ENCODE data around the gene PMCH. TPM values are rescaled to one million over a fixed set of nuclear protein-coding genes. Genes with fewer than 3 reads are reported as not detected.

PMCH gene
- total RNA-seq, 1 donor from 2014 or later, result not detected

DNA sequence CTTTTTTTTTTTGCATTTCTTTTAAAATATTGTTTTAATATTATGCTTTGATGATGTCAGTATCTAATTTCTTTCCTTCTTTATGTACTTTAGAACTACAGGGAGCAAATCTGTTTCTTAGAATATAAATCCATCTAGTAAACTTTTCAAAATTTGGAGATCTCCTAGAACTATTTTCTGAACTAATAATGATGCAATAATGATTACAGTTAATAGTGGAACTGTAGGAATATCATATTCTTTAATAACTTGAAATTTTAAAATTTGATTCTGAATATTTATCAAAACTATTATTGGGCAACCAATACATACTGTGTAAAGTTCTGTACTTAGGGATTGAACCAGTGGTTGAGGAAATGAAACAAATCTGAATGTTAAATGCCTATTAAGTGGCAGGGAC lies 23.1 kb upstream of the PMCH start:
- no peak for FAIRE-seq
- Histone ChIP-seq H3K27me3 (ENCODE audit: control insufficient read depth, insufficient read depth, low read length) (no peaks in the 10 kb centered on the region), H3K4me3 (ENCODE audit: low read depth, low read length) (no peak overlapping the region), H3K36me3 (ENCODE audit: control insufficient read depth, insufficient read depth, low read length) (no peaks in the 10 kb centered on the region)
- no peak for DNase-seq (ENCODE audit: low read depth)
- TF ChIP-seq, protein P1, sequence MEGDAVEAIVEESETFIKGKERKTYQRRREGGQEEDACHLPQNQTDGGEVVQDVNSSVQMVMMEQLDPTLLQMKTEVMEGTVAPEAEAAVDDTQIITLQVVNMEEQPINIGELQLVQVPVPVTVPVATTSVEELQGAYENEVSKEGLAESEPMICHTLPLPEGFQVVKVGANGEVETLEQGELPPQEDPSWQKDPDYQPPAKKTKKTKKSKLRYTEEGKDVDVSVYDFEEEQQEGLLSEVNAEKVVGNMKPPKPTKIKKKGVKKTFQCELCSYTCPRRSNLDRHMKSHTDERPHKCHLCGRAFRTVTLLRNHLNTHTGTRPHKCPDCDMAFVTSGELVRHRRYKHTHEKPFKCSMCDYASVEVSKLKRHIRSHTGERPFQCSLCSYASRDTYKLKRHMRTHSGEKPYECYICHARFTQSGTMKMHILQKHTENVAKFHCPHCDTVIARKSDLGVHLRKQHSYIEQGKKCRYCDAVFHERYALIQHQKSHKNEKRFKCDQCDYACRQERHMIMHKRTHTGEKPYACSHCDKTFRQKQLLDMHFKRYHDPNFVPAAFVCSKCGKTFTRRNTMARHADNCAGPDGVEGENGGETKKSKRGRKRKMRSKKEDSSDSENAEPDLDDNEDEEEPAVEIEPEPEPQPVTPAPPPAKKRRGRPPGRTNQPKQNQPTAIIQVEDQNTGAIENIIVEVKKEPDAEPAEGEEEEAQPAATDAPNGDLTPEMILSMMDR (IDR thresholded peaks at IDR 0.05; ENCODE audit: insufficient read depth, low read length, severe bottlenecking), result no peak

DNA sequence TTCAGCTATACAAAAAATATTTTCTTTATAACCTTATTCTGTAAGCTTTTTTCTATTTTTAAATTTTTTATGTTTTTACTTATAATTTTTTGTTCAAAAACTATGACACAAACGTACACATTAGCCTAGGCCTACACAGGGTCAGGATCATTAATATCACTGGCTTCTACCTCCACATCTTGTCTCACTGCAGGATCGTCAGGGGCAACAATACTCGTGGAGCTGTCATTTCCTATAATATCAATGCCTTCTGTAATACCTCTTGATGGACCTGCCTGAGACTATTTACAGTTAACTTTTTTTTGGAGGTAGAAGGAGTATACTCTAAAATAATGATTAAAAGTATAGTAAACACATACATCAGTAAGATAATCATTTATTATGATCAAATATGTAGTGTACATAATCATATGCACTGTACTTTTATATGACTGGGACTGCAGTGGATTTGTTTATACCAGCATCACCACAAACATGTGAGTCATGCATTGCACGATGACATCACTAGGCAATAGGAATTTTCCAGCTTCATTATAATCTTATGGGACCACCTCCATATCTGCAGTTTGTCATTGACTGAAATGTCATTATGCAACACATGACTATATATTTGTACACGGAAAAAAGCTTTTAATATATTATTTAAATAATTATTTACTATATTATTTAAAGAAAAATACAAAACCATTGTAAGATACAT lies 18.5 kb upstream of the PMCH start:
- no peaks in the 10 kb centered on the region for H3K36me3 ChIP-seq (ENCODE audit: control insufficient read depth, insufficient read depth, low read length)
- H3K4me3 ChIP-seq (ENCODE audit: low read depth, low read length), result no peak overlapping the region
- no peaks in the 10 kb centered on the region for H3K27me3 ChIP-seq (ENCODE audit: control insufficient read depth, insufficient read depth, low read length)
- DNase-seq (ENCODE audit: low read depth) (peak; percentile 62), FAIRE-seq (no peak)
- TF ChIP-seq, protein P1 (IDR thresholded peaks at IDR 0.05; ENCODE audit: insufficient read depth, low read length, severe bottlenecking), result no peak

DNA sequence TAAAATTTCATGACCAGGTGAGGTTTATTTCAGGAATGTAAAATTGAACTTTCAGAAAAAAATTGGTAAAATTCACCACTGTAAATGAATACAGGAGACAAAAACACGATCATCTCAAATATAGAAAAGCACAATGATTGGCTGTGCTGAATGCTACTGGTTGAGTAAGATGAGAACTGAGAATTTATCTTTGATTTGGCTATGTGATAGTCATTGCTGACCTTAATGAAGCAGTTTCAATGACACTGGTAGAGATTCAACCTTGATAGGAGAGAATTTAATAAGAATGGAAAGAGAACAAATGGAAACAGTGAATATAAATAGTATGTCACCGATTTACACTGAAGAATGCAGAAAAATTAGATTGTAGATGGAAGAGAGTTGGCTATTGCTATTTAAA lies 6.4 kb upstream of the PMCH start:
- DNase-seq (ENCODE audit: low read depth) (no peak), FAIRE-seq (no peak)
- Histone ChIP-seq H3K4me3 (ENCODE audit: low read depth, low read length) (no peak overlapping the region), H3K36me3 (ENCODE audit: control insufficient read depth, insufficient read depth, low read length) (no peaks in the 10 kb centered on the region), H3K27me3 (ENCODE audit: control insufficient read depth, insufficient read depth, low read length) (no peaks in the 10 kb centered on the region)
- TF ChIP-seq, protein P1 (IDR thresholded peaks at IDR 0.05; ENCODE audit: insufficient read depth, low read length, severe bottlenecking), result no peak

DNA sequence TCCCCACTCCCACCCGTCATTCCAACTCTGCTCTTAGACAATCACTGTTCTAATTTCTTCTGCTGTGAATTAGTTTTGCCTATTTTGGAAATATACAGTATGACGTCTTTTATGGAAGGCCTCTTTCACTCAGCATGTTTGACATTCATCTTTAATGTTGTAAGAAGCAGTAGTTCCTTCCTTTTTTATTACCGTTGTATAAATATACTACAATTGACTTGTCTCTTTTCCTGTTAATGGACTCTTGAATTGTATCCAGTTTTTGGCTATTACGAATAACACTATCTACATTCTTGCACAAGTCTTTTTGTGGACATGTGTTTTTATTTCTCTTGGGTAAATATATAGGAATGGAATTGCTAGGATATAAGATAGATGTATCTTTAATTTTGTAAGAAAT lies 4.9 kb upstream of the PMCH start:
- no peak for DNase-seq (ENCODE audit: low read depth)
- no peaks in the 10 kb centered on the region for H3K36me3 ChIP-seq (ENCODE audit: control insufficient read depth, insufficient read depth, low read length)
- TF ChIP-seq, protein P1 (IDR thresholded peaks at IDR 0.05; ENCODE audit: insufficient read depth, low read length, severe bottlenecking), result no peak
- H3K4me3 ChIP-seq (ENCODE audit: low read depth, low read length), result no peak overlapping the region
- no peaks in the 10 kb centered on the region for H3K27me3 ChIP-seq (ENCODE audit: control insufficient read depth, insufficient read depth, low read length)
- no peak for FAIRE-seq

DNA sequence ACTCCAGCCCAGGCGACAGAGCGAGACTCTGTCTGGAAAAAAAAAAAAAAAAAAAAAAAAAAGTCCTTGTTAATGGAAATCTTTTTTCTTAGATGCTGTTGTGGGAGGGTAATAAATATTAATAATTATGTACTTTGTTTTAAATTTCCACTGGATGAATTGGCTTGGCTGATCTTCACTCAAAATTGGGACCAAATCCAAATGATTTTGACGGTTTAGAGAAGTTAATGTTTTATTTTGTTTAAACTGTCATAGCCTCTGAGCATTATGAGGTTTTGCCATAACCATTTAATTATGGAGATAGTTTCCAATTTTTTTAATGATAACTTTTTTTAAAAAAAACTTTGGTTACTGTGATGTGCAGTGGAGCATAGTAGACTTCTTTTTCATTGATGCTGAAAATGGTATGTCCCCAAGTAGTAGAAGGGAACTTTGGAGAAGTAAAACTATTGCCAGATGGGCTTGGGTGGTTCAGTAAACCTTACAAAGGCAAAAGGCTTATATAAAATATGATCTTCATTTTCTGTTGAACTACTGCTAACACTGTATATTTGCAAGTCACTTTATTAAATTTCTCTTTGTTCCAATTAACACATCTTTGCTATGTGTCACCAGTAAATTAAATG lies 3.9 kb upstream of the PMCH start:
- FAIRE-seq (no peak), DNase-seq (ENCODE audit: low read depth) (no peak)
- no peak overlapping the region for H3K4me3 ChIP-seq (ENCODE audit: low read depth, low read length)
- H3K27me3 ChIP-seq (ENCODE audit: control insufficient read depth, insufficient read depth, low read length), result no peaks in the 10 kb centered on the region
- no peaks in the 10 kb centered on the region for H3K36me3 ChIP-seq (ENCODE audit: control insufficient read depth, insufficient read depth, low read length)
- TF ChIP-seq, protein P1 (IDR thresholded peaks at IDR 0.05; ENCODE audit: insufficient read depth, low read length, severe bottlenecking), result no peak
